ENCODE data around the gene FOXL1. TPM values are rescaled to one million over a fixed set of nuclear protein-coding genes. Genes with fewer than 3 reads are reported as not detected.

FOXL1 gene
- total and polyA plus RNA-seq, 10 donors, result 0.03 to 0.29 (median 0.07) TPM; not detected in 7

GRCh38 chr16:86626966-86627365, 48.6 kb downstream of the FOXL1 start:
- WGBS, 5 donors, result 87 to 96% (median 94%) methylated on average over 8 of the region's 8 CpGs
- no peak overlapping the region for H3K27ac ChIP-seq

GRCh38 chr16:86628614-86629013, 50.3 kb downstream of the FOXL1 start:
- WGBS, 5 donors, result 77 to 89% (median 87%) methylated on average over 5 of the region's 5 CpGs
- no peak for DNase-seq
- H3K27me3 ChIP-seq (replicated peaks in 1 of 7), result peaks cover 0 to 10% (median 0%) of the 10 kb centered on the region in 7 donors
- H3K4me3 ChIP-seq, result no peak overlapping the region
- H3K4me1 ChIP-seq, result no peaks in the 10 kb centered on the region
- TF ChIP-seq POLR2A (IDR thresholded peaks at IDR 0.05) (no peak), POLR2AphosphoS5 (IDR thresholded peaks at IDR 0.05) (no peak), CTCF (IDR thresholded peaks at IDR 0.05 in 8 of 11, conservative IDR thresholded peaks at IDR 0.05 in 3 of 11) (no peak)
- H3K27ac ChIP-seq, result no peak overlapping the region
- intact Hi-C loops (cut with DNase I; ENCODE audit: low total_unique reads), result no loop called here
- no peaks in the 10 kb centered on the region for H3K36me3 ChIP-seq
- H3K9me3 ChIP-seq, result no peaks in the 10 kb centered on the region

More at GRCh38 chr16:86626966-86627365, 48.6 kb downstream of the FOXL1 start:
- Histone ChIP-seq H3K36me3 (no peaks in the 10 kb centered on the region), H3K9me3 (no peaks in the 10 kb centered on the region), H3K27me3 (replicated peaks in 1 of 7) (peaks cover 0 to 6% (median 0%) of the 10 kb centered on the region in 7 donors), H3K4me1 (no peaks in the 10 kb centered on the region), H3K4me3 (no peak overlapping the region)
- TF ChIP-seq POLR2A (IDR thresholded peaks at IDR 0.05) (no peak), POLR2AphosphoS5 (IDR thresholded peaks at IDR 0.05) (no peak), CTCF (IDR thresholded peaks at IDR 0.05 in 8 of 11, conservative IDR thresholded peaks at IDR 0.05 in 3 of 11) (no peak)
- intact Hi-C loops (cut with DNase I; ENCODE audit: low total_unique reads), result no loop called here
- DNase-seq, result no peak

DNA sequence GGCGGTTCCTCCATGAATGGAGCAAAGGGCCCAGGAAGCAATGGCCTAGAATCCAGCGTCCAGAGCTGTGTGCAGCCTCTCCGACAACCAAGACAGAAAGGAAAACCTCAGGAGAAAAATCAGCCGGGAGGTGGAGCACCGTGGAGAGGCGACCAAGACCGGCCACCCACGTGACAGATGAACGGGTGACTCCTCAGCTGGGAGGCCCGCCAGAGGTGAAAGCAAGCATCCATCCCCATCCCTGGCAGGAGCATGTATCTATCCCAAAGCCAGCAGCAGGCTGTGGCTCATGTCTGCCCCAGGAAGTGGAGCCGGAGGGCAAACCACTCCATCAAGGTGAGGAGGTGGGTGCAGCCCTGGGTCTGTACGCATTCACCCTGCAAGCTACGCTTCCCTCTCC, 52.1 kb downstream of the FOXL1 start:
- peaks cover 0 to 4% (median 0%) of the 10 kb centered on the region in 7 donors for H3K27me3 ChIP-seq (replicated peaks in 1 of 7)
- no peak for TF ChIP-seq POLR2AphosphoS5 (IDR thresholded peaks at IDR 0.05)
- no peak for TF ChIP-seq POLR2A (IDR thresholded peaks at IDR 0.05)
- TF ChIP-seq CTCF (IDR thresholded peaks at IDR 0.05 in 8 of 11, conservative IDR thresholded peaks at IDR 0.05 in 3 of 11), result no peak
- no peaks in the 10 kb centered on the region for H3K4me1 ChIP-seq
- no peak overlapping the region for H3K4me3 ChIP-seq
- intact Hi-C loops (cut with DNase I; ENCODE audit: low total_unique reads), result no loop called here
- H3K9me3 ChIP-seq, result no peaks in the 10 kb centered on the region
- H3K36me3 ChIP-seq, result no peaks in the 10 kb centered on the region
- DNase-seq, result no peak
- WGBS, 5 donors, result 86 to 93% (median 90%) methylated on average over 11 to 13 of the region's 13 CpGs
- no peak overlapping the region for H3K27ac ChIP-seq

DNA sequence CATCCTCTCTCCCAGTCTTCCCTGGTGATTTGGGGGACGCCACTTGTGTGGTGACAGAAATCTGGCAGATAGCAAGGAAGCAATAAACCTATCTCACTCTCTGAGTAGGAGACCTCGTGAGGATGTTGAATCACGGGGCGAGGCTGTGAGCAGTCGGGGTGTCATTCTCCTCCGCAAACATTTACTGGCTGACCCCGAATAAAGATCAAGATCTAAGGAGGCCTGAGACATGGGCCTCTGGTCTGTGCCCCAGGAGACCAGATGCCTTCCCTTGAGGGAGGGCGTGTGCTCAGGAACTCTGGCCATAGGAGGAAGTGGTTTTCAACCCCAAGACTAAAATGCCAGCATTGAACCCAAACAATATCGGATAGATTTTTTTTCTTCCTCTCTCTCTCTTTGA, 53.1 kb downstream of the FOXL1 start:
- no peaks in the 10 kb centered on the region for H3K9me3 ChIP-seq
- no peaks in the 10 kb centered on the region for H3K36me3 ChIP-seq
- no peak overlapping the region for H3K4me3 ChIP-seq
- peaks cover 0 to 11% (median 0%) of the 10 kb centered on the region in 7 donors for H3K27me3 ChIP-seq (replicated peaks in 1 of 7)
- intact Hi-C loops (cut with DNase I; ENCODE audit: low total_unique reads), result no loop called here
- 59 to 67% (median 62%) methylated on average over 9 of the region's 9 CpGs for WGBS, 5 donors
- no peak for DNase-seq
- H3K27ac ChIP-seq, result no peak overlapping the region
- no peaks in the 10 kb centered on the region for H3K4me1 ChIP-seq
- no peak for TF ChIP-seq CTCF (IDR thresholded peaks at IDR 0.05 in 8 of 11, conservative IDR thresholded peaks at IDR 0.05 in 3 of 11)
- no peak for TF ChIP-seq POLR2AphosphoS5 (IDR thresholded peaks at IDR 0.05)
- no peak for TF ChIP-seq POLR2A (IDR thresholded peaks at IDR 0.05)

Other genes starting within 250 kb of the FOXL1 start
- gene FOXF1, start 68.0 kb upstream of the FOXL1 start, total RNA-seq, result 1 to 10 TPM in 1 of 7 donors, under 1 TPM in 6; 0.34 to 2.2 (median 0.70) TPM
- under 1 TPM; 0.33 to 0.86 (median 0.64) TPM for gene FOXF1, start 68.0 kb upstream of the FOXL1 start, polyA plus RNA-seq
- 10 to 100 TPM; 12.9 to 32.1 (median 24.6) TPM for gene MTHFSD, start 23.3 kb upstream of the FOXL1 start, total RNA-seq
- gene MTHFSD, start 23.3 kb upstream of the FOXL1 start, polyA plus RNA-seq, result 10 to 100 TPM in 2 of 3 donors, 1 to 10 TPM in 1; 9.1 to 12.5 (median 12.2) TPM
- not detected for gene FOXC2, start 11.7 kb upstream of the FOXL1 start, total RNA-seq
- under 1 TPM in 2 of 3 donors, not detected in 1; 0.05 to 0.10 TPM for gene FOXC2, start 11.7 kb upstream of the FOXL1 start, polyA plus RNA-seq